Left ventricle myocardium inferior (tissue), 1 donor: Measurements from ENCODE around the gene RAB6B. TPM values are rescaled to one million over a fixed set of nuclear protein-coding genes. Genes with fewer than 3 reads are reported as not detected.

Experiments
- DNase-seq: peaks from one replicate; pipeline ENCODE4 v3.0.0-alpha.2; 2020
- H3K27ac ChIP-seq: fragments of 200-600 bp; replicated peaks from 2 replicates; pipeline ENCODE4 v1.8.0; 2021
- H3K27me3 ChIP-seq: fragments of 200-600 bp; 2 replicates; pipeline ENCODE4 v1.8.0; 2021; ENCODE audit warnings: low read depth
- H3K36me3 ChIP-seq: fragments of 200-600 bp; 2 replicates; pipeline ENCODE4 v1.8.0; 2021
- H3K4me1 ChIP-seq: fragments of 200-600 bp; 2 replicates; pipeline ENCODE4 v1.8.0; 2021
- H3K4me3 ChIP-seq: fragments of 200-600 bp; 2 replicates; pipeline ENCODE4 v1.8.0; 2021; ENCODE audit warnings: mild to moderate bottlenecking, moderate library complexity
- H3K9me3 ChIP-seq: fragments of 200-600 bp; replicated peaks from 2 replicates; pipeline ENCODE4 v1.8.0; 2021
- CTCF ChIP-seq: fragments of 200-600 bp; IDR thresholded peaks from 2 replicates; pipeline ENCODE4 v1.8.0; 2021; ENCODE audit warnings: antibody characterized with exemption, mild to moderate bottlenecking, borderline replicate concordance
- intact Hi-C: fragments of 100-400 bp; cut with micrococcal nuclease; formaldehyde crosslinking; loops from one replicate; pipeline ENCODE4 v1.11.0; 2022
- total RNA-seq: library from RNA; stranded (reverse); fragmentation: NEBNext Ultra II Directional; extraction: Animal tissue kit (Norgen Biotek cat#: 25700); gene quantifications from one replicate; pipeline ENCODE4 v1.2.1, GENCODE V29; 2021
- donor health status: DM: no; HTN: yes; CAD: no; lungs with severe emphysema.

The RAB6B gene
- total RNA-seq, 1 donor from 2014 or later, result 59.1 TPM

- intact Hi-C loops, result no loop called here
- Histone ChIP-seq H3K27me3 (no peaks in the 10 kb centered on the region), H3K27ac (peak overlapping the region; percentile 67), H3K4me1 (peaks cover 37% of the 10 kb centered on the region), H3K9me3 (peaks cover 5% of the 10 kb centered on the region), H3K4me3 (no peak overlapping the region), H3K36me3 (peaks cover 5% of the 10 kb centered on the region)
- no peak for TF ChIP-seq CTCF
- no peak for DNase-seq
Measured at GRCh38 chr3:133884054-133884886, 11.4 kb downstream of the RAB6B start.

GRCh38 chr3:133883641-133884040 lies 12.0 kb downstream of the RAB6B start:
- Histone ChIP-seq H3K9me3 (peaks cover 12% of the 10 kb centered on the region), H3K36me3 (peaks cover 5% of the 10 kb centered on the region), H3K27me3 (no peaks in the 10 kb centered on the region), H3K27ac (peak overlapping the region; percentile 67), H3K4me3 (no peak overlapping the region), H3K4me1 (peaks cover 37% of the 10 kb centered on the region)
- intact Hi-C loops, result no loop called here
- no peak for TF ChIP-seq CTCF
- no peak for DNase-seq

GRCh38 chr3:133882986-133883586 lies 12.6 kb downstream of the RAB6B start:
- Histone ChIP-seq H3K27ac (peak overlapping the region; percentile 67), H3K36me3 (peaks cover 5% of the 10 kb centered on the region), H3K9me3 (peaks cover 17% of the 10 kb centered on the region), H3K27me3 (no peaks in the 10 kb centered on the region), H3K4me3 (no peak overlapping the region), H3K4me1 (peaks cover 33% of the 10 kb centered on the region)
- intact Hi-C loops, result no loop called here
- no peak for DNase-seq
- no peak for TF ChIP-seq CTCF

- H3K27ac ChIP-seq, result no peak overlapping the region
- intact Hi-C loops, result no loop called here
Measured at GRCh38 chr3:133881939-133882825, 13.5 kb downstream of the RAB6B start.

More at GRCh38 chr3:133881939-133882825, 13.5 kb downstream of the RAB6B start:
- Histone ChIP-seq H3K9me3 (peaks cover 20% of the 10 kb centered on the region), H3K27me3 (no peaks in the 10 kb centered on the region), H3K4me3 (no peak overlapping the region), H3K4me1 (peaks cover 26% of the 10 kb centered on the region), H3K36me3 (peaks cover 5% of the 10 kb centered on the region)
- TF ChIP-seq CTCF, result no peak
- DNase-seq, result no peak
